ENCODE data around the gene AHR. TPM values are rescaled to one million over a fixed set of nuclear protein-coding genes. Genes with fewer than 3 reads are reported as not detected.

AHR gene
- total RNA-seq, 1 experiment from 2014 or later = 99.1 TPM

DNA sequence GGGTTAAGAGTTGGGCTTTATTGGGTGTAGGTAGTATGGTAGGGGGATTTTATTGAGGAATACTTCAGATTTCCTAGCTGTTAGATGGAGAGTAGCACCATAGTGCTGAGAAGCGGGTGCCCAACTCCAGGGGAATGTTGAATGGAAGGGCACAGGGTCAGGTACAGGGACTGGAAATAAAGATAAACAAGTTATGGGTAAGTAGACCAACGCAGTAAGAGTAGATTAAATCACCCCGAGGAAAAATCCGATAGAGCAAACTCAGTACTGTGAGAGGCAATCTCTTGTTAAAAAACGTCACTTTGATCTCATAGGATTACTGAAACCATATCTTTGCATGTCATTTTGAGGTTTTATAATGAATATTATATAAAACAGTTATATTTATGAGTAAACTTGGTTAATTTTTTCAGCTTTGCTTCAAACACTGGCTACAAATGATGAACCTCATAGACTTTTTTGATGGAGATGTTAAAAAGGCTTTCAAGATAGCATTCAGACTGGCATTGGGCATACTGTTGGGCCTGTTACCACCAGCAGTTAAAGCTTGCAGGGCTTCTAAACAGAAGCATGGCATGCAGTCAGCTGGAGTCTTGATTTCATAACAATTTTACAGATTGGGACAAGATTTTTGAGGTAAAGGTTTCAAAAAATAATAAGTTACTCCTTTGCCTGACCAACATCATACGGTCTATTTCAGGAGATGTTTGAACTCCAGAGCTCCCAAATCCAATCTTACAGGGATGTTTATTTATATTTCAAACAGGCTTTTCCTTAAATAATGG lies 7.1 kb downstream of the AHR start:
- Mint-ChIP-seq H3K27me3 (ENCODE audit: insufficient read depth, unreplicated experiment) (no peaks in the 10 kb centered on the region), H3K9me3 (ENCODE audit: unreplicated experiment) (no peaks in the 10 kb centered on the region), H3K4me3 (ENCODE audit: unreplicated experiment) (peak overlapping the region; percentile 70), H3K27ac (ENCODE audit: low read depth, unreplicated experiment) (peak overlapping the region; percentile 85), H3K4me1 (ENCODE audit: insufficient read depth, unreplicated experiment) (peaks cover 23% of the 10 kb centered on the region), H3K36me3 (ENCODE audit: insufficient read depth, unreplicated experiment) (peaks cover 14% of the 10 kb centered on the region)
- intact Hi-C loops (cut with micrococcal nuclease) = loop anchor here (2.0 to 10.0 kb wide), 2 partner anchors 65 to 639 kb away; partner anchors contain the start of gene SNX13
- BruUV-seq (replicated peaks) = no TSS peak
- DNase-seq (ENCODE audit: unreplicated experiment) = no peak
- TF ChIP-seq, protein P1, sequence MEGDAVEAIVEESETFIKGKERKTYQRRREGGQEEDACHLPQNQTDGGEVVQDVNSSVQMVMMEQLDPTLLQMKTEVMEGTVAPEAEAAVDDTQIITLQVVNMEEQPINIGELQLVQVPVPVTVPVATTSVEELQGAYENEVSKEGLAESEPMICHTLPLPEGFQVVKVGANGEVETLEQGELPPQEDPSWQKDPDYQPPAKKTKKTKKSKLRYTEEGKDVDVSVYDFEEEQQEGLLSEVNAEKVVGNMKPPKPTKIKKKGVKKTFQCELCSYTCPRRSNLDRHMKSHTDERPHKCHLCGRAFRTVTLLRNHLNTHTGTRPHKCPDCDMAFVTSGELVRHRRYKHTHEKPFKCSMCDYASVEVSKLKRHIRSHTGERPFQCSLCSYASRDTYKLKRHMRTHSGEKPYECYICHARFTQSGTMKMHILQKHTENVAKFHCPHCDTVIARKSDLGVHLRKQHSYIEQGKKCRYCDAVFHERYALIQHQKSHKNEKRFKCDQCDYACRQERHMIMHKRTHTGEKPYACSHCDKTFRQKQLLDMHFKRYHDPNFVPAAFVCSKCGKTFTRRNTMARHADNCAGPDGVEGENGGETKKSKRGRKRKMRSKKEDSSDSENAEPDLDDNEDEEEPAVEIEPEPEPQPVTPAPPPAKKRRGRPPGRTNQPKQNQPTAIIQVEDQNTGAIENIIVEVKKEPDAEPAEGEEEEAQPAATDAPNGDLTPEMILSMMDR (IDR thresholded peaks at IDR 0.05; ENCODE audit: unreplicated experiment) = no peak
- POLR2A ChIA-PET = interaction anchor here (0.6 to 4.2 kb wide), 28 partner anchors 10 to 390 kb away, joined by 3 to 37 read pairs (median 4); no protein-coding TSS in a partner anchor
- CTCF ChIA-PET = interaction anchor here (0.6 to 3.3 kb wide), 6 partner anchors 64 to 389 kb away, joined by 3 to 13 read pairs (median 4); no protein-coding TSS in a partner anchor

DNA sequence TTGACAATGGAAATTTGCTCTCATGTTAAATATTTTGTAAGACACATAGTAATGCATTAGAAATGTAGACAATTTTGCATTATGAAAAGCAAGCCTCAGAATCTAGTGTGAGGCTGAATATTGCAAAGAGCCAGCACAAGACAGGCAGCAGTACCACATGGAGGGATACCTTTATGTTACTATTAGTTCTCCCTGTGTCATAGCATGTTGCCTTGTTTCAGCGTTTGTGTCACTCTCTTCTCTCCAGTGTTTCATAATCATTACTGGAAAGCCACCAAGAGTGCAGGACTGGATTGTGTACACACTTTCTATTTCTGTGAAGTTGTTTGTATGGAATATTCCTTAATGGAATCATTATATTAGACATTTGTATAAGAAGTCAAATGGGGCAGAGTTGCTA lies 8.5 kb downstream of the AHR start:
- Mint-ChIP-seq H3K4me1 (ENCODE audit: insufficient read depth, unreplicated experiment) (peaks cover 23% of the 10 kb centered on the region), H3K9me3 (ENCODE audit: unreplicated experiment) (no peaks in the 10 kb centered on the region), H3K36me3 (ENCODE audit: insufficient read depth, unreplicated experiment) (peaks cover 27% of the 10 kb centered on the region), H3K27me3 (ENCODE audit: insufficient read depth, unreplicated experiment) (no peaks in the 10 kb centered on the region), H3K27ac (ENCODE audit: low read depth, unreplicated experiment) (no peak overlapping the region), H3K4me3 (ENCODE audit: unreplicated experiment) (no peak overlapping the region)
- intact Hi-C loops (cut with micrococcal nuclease) = loop anchor here (10.0 kb wide), 1 partner anchor 638 kb away; the partner anchor contains the start of gene SNX13
- BruUV-seq (replicated peaks) = no TSS peak
- ChIA-PET CTCF (interaction anchor here (0.6 to 3.3 kb wide), 9 partner anchors 9 to 377 kb away, joined by 3 to 13 read pairs (median 3); partner anchors contain the start of gene AHR), POLR2A (interaction anchor here (1.1 to 4.2 kb wide), 8 partner anchors 11 to 345 kb away, joined by 3 to 37 read pairs (median 4); no protein-coding TSS in a partner anchor)
- TF ChIP-seq, protein P1 (IDR thresholded peaks at IDR 0.05; ENCODE audit: unreplicated experiment) = no peak
- peak; percentile 55 for DNase-seq (ENCODE audit: unreplicated experiment)

DNA sequence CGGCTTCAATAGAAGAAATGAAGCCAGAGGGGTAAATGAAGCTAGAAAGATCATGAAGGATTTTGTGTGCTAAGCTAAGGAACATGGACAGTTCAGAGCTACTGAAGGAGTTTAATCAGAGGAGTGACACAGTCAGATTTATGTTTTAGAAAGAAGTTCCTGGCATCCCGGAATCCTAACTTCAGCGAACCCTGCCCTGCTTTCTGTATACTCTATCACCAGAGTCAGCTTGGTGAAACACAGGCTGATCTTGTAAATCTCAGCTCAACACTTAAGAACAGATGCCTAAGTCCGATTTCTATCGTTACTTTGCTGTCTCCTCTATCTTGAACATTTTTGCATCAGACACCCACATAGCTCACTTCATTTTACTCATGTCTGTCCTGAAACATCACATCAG lies 9.1 kb downstream of the AHR start:
- Mint-ChIP-seq H3K27ac (ENCODE audit: low read depth, unreplicated experiment) (no peak overlapping the region), H3K36me3 (ENCODE audit: insufficient read depth, unreplicated experiment) (peaks cover 27% of the 10 kb centered on the region), H3K4me1 (ENCODE audit: insufficient read depth, unreplicated experiment) (peaks cover 23% of the 10 kb centered on the region), H3K4me3 (ENCODE audit: unreplicated experiment) (no peak overlapping the region), H3K9me3 (ENCODE audit: unreplicated experiment) (no peaks in the 10 kb centered on the region), H3K27me3 (ENCODE audit: insufficient read depth, unreplicated experiment) (no peaks in the 10 kb centered on the region)
- no peak for DNase-seq (ENCODE audit: unreplicated experiment)
- POLR2A ChIA-PET = interaction anchor here (1.0 to 4.2 kb wide), 5 partner anchors 12 to 183 kb away, joined by 3 to 37 read pairs (median 4); no protein-coding TSS in a partner anchor
- TF ChIP-seq, protein P1 (IDR thresholded peaks at IDR 0.05; ENCODE audit: unreplicated experiment) = no peak
- CTCF ChIA-PET = interaction anchor here (0.6 to 1.8 kb wide), 9 partner anchors 9 to 342 kb away, joined by 3 to 7 read pairs (median 4); partner anchors contain the start of gene AHR
- intact Hi-C loops (cut with micrococcal nuclease) = loop anchor here (10.0 kb wide), 1 partner anchor 637 kb away; the partner anchor contains the start of gene SNX13
- no TSS peak for BruUV-seq (replicated peaks)
